PC-9 (cell line): Measurements from ENCODE around the gene GNG13. TPM values are rescaled to one million over a fixed set of nuclear protein-coding genes. Genes with fewer than 3 reads are reported as not detected.

Source experiments
- BruUV-seq: library from RNA; stranded (reverse); fragments of 400-500 nt; replicated peaks from 2 replicates; lab custom pipeline; 2021; lab: Mats Ljungman, UMichigan
- CTCF ChIA-PET: fragments of 300-600 bp; sonication (Branson Sonifier 250); formaldehyde crosslinking; loops from one replicate; lab custom pipeline; 2022; ENCODE audit warnings: antibody characterized with exemption; lab: Charles Lee
- POLR2A ChIA-PET: fragments of 300-600 bp; sonication (Branson Sonifier 250); formaldehyde crosslinking; loops from one replicate; lab custom pipeline; 2022; ENCODE audit warnings: antibody characterized with exemption; ENCODE audit not compliant: unreplicated experiment; lab: Charles Lee
- DNase-seq, 2 experiments: peaks; one replicate each; pipeline versions ENCODE4 v3.0.0 to v3.0.0-alpha.2; 2015 to 2022; ENCODE audit warnings: mixed read lengths in 1 of 2
- H2AFZ ChIP-seq: fragments of 200-600 bp; sonication (generic); 2 replicates; pipeline ENCODE4 v1.8.1; 2017; ENCODE audit warnings: antibody characterized with exemption
- H3F3A ChIP-seq: fragments of 200-600 bp; sonication (generic); 2 replicates; pipeline ENCODE4 v1.8.1; 2017; ENCODE audit warnings: antibody characterized with exemption, mild to moderate bottlenecking, low read depth; ENCODE audit not compliant: insufficient read depth
- H3K27ac ChIP-seq: fragments of 200-600 bp; sonication (generic); 2 replicates; pipeline ENCODE4 v1.6.1; 2016; ENCODE audit warnings: mixed run types
- H3K27me3 ChIP-seq: fragments of 200-600 bp; sonication (generic); 2 replicates; pipeline ENCODE4 v1.6.1; 2016; ENCODE audit warnings: low read depth, mixed run types; ENCODE audit not compliant: insufficient read depth
- H3K36me3 ChIP-seq: fragments of 200-600 bp; sonication (generic); 2 replicates; pipeline ENCODE4 v1.6.1; 2016; ENCODE audit warnings: low read depth, mixed run types
- H3K4me1 ChIP-seq: fragments of 200-600 bp; sonication (generic); replicated peaks from 2 replicates; pipeline ENCODE4 v1.6.1; 2016; ENCODE audit warnings: mixed run types; ENCODE audit not compliant: insufficient read depth
- H3K4me2 ChIP-seq: fragments of 200-600 bp; sonication (generic); 2 replicates; pipeline ENCODE4 v1.6.1; 2017; ENCODE audit warnings: mixed run types
- H3K4me3 ChIP-seq: fragments of 200-600 bp; sonication (generic); 2 replicates; pipeline ENCODE4 v1.6.1; 2016; ENCODE audit warnings: mixed run types
- H3K79me2 ChIP-seq: fragments of 200-600 bp; sonication (generic); 2 replicates; pipeline ENCODE4 v1.6.1; 2017; ENCODE audit warnings: low read depth, mixed run types
- H3K9me2 ChIP-seq: fragments of 200-600 bp; sonication (generic); 2 replicates; pipeline ENCODE4 v1.8.1; 2017; ENCODE audit warnings: mild to moderate bottlenecking; ENCODE audit not compliant: insufficient read depth
- H3K9me3 ChIP-seq: fragments of 200-600 bp; sonication (generic); 2 replicates; pipeline ENCODE4 v1.8.1; 2016; ENCODE audit warnings: low read depth; ENCODE audit not compliant: insufficient read depth
- H4K20me1 ChIP-seq: fragments of 200-600 bp; sonication (generic); 2 replicates; pipeline ENCODE4 v1.8.1; 2017; ENCODE audit not compliant: insufficient read depth
- CTCF ChIP-seq: fragments of 200-600 bp; sonication (generic); conservative IDR thresholded peaks from 2 replicates; pipeline ENCODE4 v1.6.1; 2017; ENCODE audit warnings: mixed run types, antibody characterized with exemption, mild to moderate bottlenecking, moderate library complexity
- EZH2 ChIP-seq: fragments of 200-600 bp; sonication (generic); IDR thresholded peaks from 2 replicates; pipeline ENCODE4 v1.8.0; 2017; ENCODE audit warnings: antibody characterized with exemption, low read depth
- intact Hi-C: fragments of 100-400 bp; cut with micrococcal nuclease; formaldehyde crosslinking; loops from one replicate; pipeline ENCODE4 v1.10.0; 2022; ENCODE audit not compliant: unreplicated experiment
- total RNA-seq: library from RNA; stranded (reverse); gene quantifications from 2 replicates; pipeline ENCODE4 v1.2.3, GENCODE V29; 2021

The GNG13 gene
- total RNA-seq, 1 experiment from 2014 or later = not detected

DNA sequence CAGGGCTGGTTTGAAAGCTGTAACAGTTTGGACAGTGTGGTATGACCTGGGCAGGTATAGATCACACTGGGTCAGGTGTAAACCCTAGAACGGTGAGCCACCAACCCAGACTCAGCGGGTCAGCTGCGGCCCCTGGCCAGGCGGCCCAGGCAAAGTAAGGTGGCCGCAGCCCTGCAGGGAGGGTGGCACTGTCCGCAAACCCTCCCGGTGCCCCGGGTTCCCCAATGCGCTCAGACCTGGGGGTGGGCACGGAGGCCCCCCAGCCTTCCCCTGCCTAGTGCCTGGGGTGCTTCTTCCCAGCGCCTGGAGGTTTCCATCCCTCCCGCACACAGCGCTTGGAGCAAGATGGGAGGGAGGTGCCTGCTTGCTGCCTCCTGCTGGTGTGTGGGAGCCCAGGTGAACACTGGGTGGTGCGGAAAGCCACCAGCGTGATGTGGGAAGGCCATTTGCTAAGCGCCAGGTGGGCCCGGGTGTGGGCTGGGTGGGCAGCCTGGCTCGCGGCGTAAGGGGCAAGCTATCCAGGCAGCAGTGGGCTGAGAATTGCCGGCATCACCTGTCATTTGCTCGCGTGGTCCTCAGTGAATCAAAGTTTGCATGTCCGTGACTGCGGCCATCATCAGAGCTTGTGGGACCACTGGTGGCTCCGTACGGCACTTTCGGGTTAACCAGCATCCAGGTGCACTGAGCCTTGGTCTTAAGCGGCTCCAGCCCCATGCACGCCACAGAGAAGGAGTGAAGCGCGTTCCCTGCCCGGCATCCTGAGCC is 47.3 kb upstream of the GNG13 start:
- TF ChIP-seq EZH2 (no peak), CTCF (no peak)
- ChIA-PET CTCF (no interaction called here), POLR2A (no interaction called here)
- H3K9me3 ChIP-seq = no peaks in the 10 kb centered on the region
- no peak for DNase-seq
- H3K27ac ChIP-seq = no peak overlapping the region
- H3K4me1 ChIP-seq = no peaks in the 10 kb centered on the region
- peaks cover 80% of the 10 kb centered on the region for H3K27me3 ChIP-seq
- no peaks in the 10 kb centered on the region for H3K36me3 ChIP-seq
- intact Hi-C loops = no loop called here
- H3K9me2 ChIP-seq = no peaks in the 10 kb centered on the region
- H4K20me1 ChIP-seq = no peaks in the 10 kb centered on the region
- no peak overlapping the region for H2AFZ ChIP-seq
- H3K4me2 ChIP-seq = no peak overlapping the region
- BruUV-seq = no TSS peak
- H3K79me2 ChIP-seq = no peaks in the 10 kb centered on the region
- peaks cover 3% of the 10 kb centered on the region; the same call in 1 of the 2 replicates for H3F3A ChIP-seq
- no peak overlapping the region for H3K4me3 ChIP-seq

- Histone ChIP-seq H2AFZ (no peak overlapping the region), H3K4me3 (no peak overlapping the region), H3K4me2 (no peak overlapping the region), H3K4me1 (no peaks in the 10 kb centered on the region), H3K9me3 (no peaks in the 10 kb centered on the region), H3K79me2 (no peaks in the 10 kb centered on the region), H3K36me3 (no peaks in the 10 kb centered on the region), H3K27ac (no peak overlapping the region), H3K27me3 (peaks cover 80% of the 10 kb centered on the region), H3F3A (peaks cover 3% of the 10 kb centered on the region; the same call in 1 of the 2 replicates), H4K20me1 (no peaks in the 10 kb centered on the region), H3K9me2 (no peaks in the 10 kb centered on the region)
- TF ChIP-seq CTCF (no peak), EZH2 (no peak)
- DNase-seq = no peak
- POLR2A ChIA-PET = no interaction called here
- CTCF ChIA-PET = no interaction called here
- intact Hi-C loops = no loop called here
- BruUV-seq = no TSS peak
Observed at GRCh38 chr16:847151-847550, 46.6 kb upstream of the GNG13 start.

GRCh38 chr16:845351-845745 is 44.8 kb upstream of the GNG13 start:
- H3K27ac ChIP-seq = no peak overlapping the region
- no peaks in the 10 kb centered on the region for H3K4me1 ChIP-seq
- no peaks in the 10 kb centered on the region for H3K79me2 ChIP-seq
- no peak overlapping the region for H2AFZ ChIP-seq
- no peaks in the 10 kb centered on the region for H4K20me1 ChIP-seq
- TF ChIP-seq CTCF (no peak), EZH2 (no peak)
- H3K4me2 ChIP-seq = no peak overlapping the region
- CTCF ChIA-PET = no interaction called here
- no TSS peak for BruUV-seq
- intact Hi-C loops = no loop called here
- H3K9me3 ChIP-seq = no peaks in the 10 kb centered on the region
- no peak overlapping the region for H3K4me3 ChIP-seq
- POLR2A ChIA-PET = no interaction called here
- no peaks in the 10 kb centered on the region for H3K9me2 ChIP-seq
- H3K27me3 ChIP-seq = peaks cover 80% of the 10 kb centered on the region
- DNase-seq = no peak
- peaks cover 3% of the 10 kb centered on the region; the same call in 1 of the 2 replicates for H3F3A ChIP-seq
- H3K36me3 ChIP-seq = no peaks in the 10 kb centered on the region
